HG02981 (cell line): Measurements from ENCODE around the gene DMRTC1.
"Not testable (repeated sequence)": the region's sequence is repeated elsewhere in the genome, so short reads cannot be mapped to it uniquely, and the experiment has no call there.

ENCODE experiments used
- ATAC-seq: cut with Tn5 transposase; IDR thresholded peaks from one replicate; pipeline ENCODE4 v1.9.1; 2021; ENCODE audit warnings: mild to moderate bottlenecking, moderate library complexity; ENCODE audit not compliant: unreplicated experiment

The DMRTC1 gene, protein sequence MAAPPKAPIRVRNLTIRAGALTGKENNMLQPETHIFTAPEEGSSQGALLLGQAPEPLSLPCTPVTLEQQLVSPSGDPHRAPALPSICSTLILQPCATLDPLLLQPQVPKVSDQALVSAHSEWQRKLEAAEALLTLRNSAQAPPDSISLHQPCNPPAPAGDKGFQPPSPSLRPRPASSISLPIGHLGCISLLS

GRCh38 chrX:72943819-72944169, at the start of gene DMRTC1:
TSS of gene DMRTC1 (minus strand) at chrX:72943837. CDS start at chrX:72875694, 68,143 bp downstream.
- peak; percentile 89 for ATAC-seq

GRCh38 chrX:72980894-72981469, 37.3 kb upstream of the DMRTC1 start:
- ATAC-seq = not testable (repeated sequence)

GRCh38 chrX:72974885-72975284, 31.2 kb upstream of the DMRTC1 start:
- ATAC-seq = not testable (repeated sequence)

DNA sequence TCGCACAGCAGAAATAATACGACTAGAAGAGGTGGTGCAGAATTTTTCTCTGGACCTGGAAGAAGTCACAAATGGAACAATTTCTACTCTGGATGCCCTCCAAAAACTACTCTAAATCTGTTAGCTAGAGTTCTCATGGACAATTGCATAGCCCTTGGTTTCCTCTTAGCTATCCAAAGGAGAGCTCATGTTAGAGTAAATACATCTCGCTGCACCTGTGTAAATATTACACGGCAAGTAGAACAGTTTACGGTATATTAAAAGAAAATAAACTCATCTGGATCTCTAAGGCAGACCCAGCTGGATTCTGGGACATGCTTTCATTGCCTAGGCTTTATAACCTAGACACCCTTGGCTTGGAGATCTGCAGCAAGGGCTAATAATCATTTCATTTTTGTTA, 28.2 kb upstream of the DMRTC1 start:
- not testable (repeated sequence) for ATAC-seq

- not testable (repeated sequence) for ATAC-seq
Measured at GRCh38 chrX:72959971-72960370, 16.3 kb upstream of the DMRTC1 start.

GRCh38 chrX:72943035-72943818, 410 bp downstream of the DMRTC1 start:
- peak; percentile 75 for ATAC-seq

GRCh38 chrX:72942272-72942671, 1.4 kb downstream of the DMRTC1 start:
- not testable (repeated sequence) for ATAC-seq

DNA sequence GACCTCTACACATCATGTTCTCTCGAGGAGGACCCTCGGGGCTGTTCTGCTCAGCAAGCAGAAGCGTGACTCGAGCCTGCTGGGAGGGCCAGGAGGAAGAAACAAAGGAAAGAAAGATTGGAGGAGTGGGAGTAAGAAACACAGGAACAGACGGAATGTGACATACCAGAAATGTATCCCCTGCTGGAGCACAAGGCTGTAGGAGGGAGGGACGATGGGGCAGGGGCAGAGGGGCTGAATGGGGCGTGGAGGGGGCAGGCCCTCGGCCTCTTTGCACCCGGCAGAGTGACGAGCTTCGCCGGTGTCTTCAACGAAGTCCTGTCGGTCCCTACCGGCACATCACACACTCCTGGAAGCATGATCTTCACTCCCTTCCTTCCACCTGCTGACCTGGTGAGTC, 5.7 kb downstream of the DMRTC1 start, which contains the start of gene FAM236A:
FAM236A (plus strand) TSS at position 301 of the 400 bp plus-strand sequence; CDS start at position 358, 57 bp downstream.
- ATAC-seq = not testable (repeated sequence)

DNA sequence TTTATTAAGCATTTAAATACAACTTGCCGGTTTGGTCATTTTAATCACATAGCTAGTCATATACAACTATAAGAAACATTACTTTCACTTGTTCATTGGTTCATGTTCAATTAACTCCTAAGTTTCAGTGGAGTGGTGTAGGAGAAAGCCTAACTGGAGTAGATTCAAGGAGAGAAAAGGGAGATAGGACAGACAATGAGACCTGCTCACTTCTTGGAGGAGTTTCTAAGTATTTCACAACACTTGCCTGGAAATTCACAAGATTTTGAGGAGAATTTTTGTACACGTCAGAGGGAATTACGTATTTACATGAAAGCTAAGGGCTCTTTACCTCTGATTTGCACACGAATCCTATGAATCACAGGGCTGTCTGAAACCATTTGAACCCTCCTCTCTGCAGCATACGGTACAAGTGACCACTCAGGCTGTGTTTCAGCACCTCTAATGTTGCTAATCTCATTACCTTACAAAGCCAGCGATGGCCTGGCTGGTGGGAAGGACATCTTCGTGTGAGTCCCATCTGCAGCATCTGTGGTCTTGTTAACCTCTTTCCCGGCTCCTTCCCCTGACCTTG, 6.7 kb downstream of the DMRTC1 start:
- ATAC-seq = not testable (repeated sequence)

DNA sequence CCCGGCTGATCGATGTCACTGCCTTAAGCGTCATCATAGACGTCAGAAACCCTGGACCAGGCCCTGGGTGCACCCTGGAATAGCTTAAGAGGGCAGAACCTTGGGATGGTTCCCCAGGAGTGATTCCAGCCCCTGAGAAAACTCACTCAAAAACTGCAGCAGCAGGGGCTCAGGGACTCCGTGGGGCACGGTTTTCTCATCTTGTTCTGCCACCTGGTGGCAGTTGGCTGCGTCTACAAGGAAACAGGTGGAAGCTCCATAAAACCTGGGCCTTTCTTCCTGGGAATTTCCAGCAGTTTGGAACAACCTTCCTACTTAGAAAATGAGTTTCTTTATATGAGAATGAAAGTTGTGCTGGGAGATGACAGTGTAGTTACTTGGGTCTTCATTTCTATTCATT, 7.2 kb downstream of the DMRTC1 start:
- ATAC-seq = not testable (repeated sequence)

DNA sequence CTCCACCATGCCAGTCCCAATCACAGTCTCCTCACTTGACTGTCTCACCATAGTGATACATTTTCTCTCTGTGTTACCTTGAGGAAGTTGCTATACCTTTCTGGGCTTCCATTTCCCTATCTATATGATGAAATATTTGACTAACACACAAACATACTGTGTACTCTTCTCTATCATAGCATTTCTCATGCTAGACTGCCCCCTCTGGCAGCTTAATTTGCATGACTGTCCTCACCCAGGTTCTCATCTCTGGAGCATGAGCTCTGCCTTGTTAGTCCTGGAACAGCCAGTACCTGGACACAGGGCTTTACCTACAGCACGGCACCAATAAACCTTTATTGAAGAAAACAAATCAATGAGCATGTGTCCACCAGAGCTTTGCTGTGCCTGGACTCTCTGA, 11.4 kb downstream of the DMRTC1 start:
- not testable (repeated sequence) for ATAC-seq

- not testable (repeated sequence) for ATAC-seq
Measured at GRCh38 chrX:72916096-72916495, 27.5 kb downstream of the DMRTC1 start.

GRCh38 chrX:72912315-72912714, 31.3 kb downstream of the DMRTC1 start, which contains the start of gene FAM236C:
TSS of gene FAM236C (plus strand) at chrX:72912615. CDS start at chrX:72912715, 100 bp downstream.
- not testable (repeated sequence) for ATAC-seq

GRCh38 chrX:72889740-72890139, 53.9 kb downstream of the DMRTC1 start:
- ATAC-seq = not testable (repeated sequence)

- not testable (repeated sequence) for ATAC-seq
Measured at GRCh38 chrX:72882898-72883297, 60.7 kb downstream of the DMRTC1 start.

DNA sequence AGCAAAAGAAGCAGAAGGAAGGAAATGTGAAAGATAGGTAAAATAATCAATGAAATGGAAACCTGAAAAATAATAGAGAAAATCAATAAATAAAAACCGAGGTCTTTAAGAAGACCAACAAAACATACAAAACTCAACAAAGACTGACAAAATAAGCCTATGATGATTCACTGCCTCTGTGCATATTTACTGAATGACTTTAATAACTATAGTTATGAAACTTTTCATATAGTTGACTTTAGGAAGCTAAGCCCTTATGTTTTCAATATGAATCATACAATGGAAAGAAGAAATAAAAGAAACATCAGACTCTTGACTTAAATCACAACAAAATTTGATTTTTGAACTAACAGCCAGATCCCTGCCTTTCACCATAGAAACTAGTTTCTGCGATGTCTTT, 106.1 kb downstream of the DMRTC1 start:
- ATAC-seq = not testable (repeated sequence)

DNA sequence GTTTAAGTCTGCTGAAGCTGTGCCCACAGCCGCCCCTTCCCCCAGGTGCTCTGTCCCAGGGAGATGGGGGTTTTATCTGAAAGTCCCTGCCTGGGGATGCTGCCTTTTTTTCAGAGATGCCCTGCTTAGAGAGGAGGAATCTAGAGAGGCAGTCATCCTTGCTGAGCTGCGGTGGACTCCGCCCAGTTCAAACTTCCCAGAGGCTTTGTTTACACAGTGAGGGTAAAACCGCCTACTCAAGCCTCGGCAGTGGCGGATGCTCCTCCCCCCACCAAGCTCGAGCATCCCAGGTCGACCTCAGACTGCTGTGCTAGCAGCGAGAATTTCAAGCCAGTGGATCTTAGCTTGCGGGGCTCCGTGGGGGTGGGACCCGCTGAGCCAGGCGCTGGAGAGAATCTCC, 112.9 kb downstream of the DMRTC1 start:
- ATAC-seq = not testable (repeated sequence)
